Measurements from ENCODE around the gene CLIC6.

Gene CLIC6

DNA sequence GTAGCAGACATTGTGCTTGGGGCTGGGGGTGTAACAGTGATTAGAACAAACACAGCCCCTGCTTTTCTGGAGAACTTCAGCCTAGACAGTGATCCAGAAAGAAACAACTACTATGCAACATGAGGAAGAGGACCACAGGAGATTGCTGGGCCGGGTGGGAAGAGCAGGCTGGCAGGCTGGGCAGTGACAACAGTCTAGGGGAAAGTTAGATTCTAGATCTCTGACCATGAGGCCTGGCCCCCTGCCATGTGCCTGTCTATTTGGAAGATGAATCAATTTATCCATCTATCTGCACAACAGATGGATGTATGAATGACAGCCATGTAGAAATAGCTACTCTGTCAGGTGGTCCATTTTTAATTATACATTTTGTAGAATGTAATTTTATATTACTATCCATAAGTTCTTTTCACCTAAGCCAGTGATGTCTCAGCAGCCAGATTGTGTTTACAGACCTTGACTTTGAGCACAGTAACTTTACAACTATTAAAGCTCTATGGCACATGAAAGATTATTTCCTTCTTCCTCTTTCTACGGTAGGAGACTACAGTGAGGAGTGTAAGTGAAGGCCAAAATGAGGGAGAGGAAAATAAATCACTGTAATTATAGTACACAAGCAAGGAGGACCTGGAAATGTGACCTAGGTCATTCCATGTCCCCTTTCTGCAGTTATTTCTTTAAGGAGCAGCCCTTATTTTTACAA is 15.5 kb downstream of the CLIC6 start:
- peaks cover 10% of the 10 kb centered on the region for H3K9me3 ChIP-seq (ENCODE audit: low read length)
- no peaks in the 10 kb centered on the region for H3K36me3 ChIP-seq (ENCODE audit: insufficient read depth, low read length)
- H3K27me3 ChIP-seq (ENCODE audit: control insufficient read depth in 1 of 2, insufficient read depth in 2 of 2, low read length in 2 of 2) = no peaks in the 10 kb centered on the region
- no peaks in the 10 kb centered on the region for H3K4me1 ChIP-seq (ENCODE audit: insufficient read depth, low read length)
- no peak overlapping the region for H3K4me3 ChIP-seq (ENCODE audit: low read depth in 1 of 2, low read length in 2 of 2)
- H3K9ac ChIP-seq (ENCODE audit: low read length) = no peak overlapping the region
- H3K27ac ChIP-seq (ENCODE audit: low read depth, low read length) = no peak overlapping the region

DNA sequence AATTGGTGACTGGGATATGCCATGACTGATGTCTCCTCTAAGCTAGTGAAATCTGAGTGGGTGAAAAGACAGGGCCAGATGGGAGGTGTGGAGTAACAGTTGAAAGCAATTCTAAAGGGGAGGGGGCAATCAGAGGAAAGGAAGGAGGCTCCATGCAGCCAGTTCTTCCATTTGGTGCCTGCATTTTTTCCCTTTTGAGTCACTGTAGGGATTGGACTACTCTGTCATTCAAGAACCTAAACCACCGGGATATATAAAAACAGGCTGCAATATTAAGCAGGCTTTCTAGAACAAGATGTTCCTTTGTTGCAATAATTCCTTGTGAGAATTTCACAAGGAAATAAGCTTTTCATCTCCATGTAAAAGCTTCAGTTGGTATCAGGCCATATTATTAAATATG is 18.3 kb downstream of the CLIC6 start:
- H3K27ac ChIP-seq (ENCODE audit: low read depth, low read length) = no peak overlapping the region
- H3K27me3 ChIP-seq (ENCODE audit: control insufficient read depth in 1 of 2, insufficient read depth in 2 of 2, low read length in 2 of 2) = no peaks in the 10 kb centered on the region

GRCh38 chr21:34687745-34688144 is 19.0 kb downstream of the CLIC6 start:
- no peaks in the 10 kb centered on the region for H3K36me3 ChIP-seq (ENCODE audit: insufficient read depth, low read length)
- H3K27ac ChIP-seq (ENCODE audit: low read depth, low read length) = no peak overlapping the region
- no peaks in the 10 kb centered on the region for H3K9me3 ChIP-seq (ENCODE audit: low read length)
- H3K4me1 ChIP-seq (ENCODE audit: insufficient read depth, low read length) = peaks cover 3% of the 10 kb centered on the region
- no peak overlapping the region for H3K9ac ChIP-seq (ENCODE audit: low read length)
- no peak overlapping the region for H3K4me3 ChIP-seq (ENCODE audit: low read depth in 1 of 2, low read length in 2 of 2)
- H3K27me3 ChIP-seq (ENCODE audit: control insufficient read depth in 1 of 2, insufficient read depth in 2 of 2, low read length in 2 of 2) = no peaks in the 10 kb centered on the region

More for the DNA sequence above, 18.3 kb downstream of the CLIC6 start:
- H3K4me1 ChIP-seq (ENCODE audit: insufficient read depth, low read length) = peaks cover 3% of the 10 kb centered on the region
- no peak overlapping the region for H3K9ac ChIP-seq (ENCODE audit: low read length)
- no peaks in the 10 kb centered on the region for H3K36me3 ChIP-seq (ENCODE audit: insufficient read depth, low read length)
- H3K9me3 ChIP-seq (ENCODE audit: low read length) = no peaks in the 10 kb centered on the region
- H3K4me3 ChIP-seq (ENCODE audit: low read depth in 1 of 2, low read length in 2 of 2) = no peak overlapping the region

- no peak overlapping the region for H3K4me3 ChIP-seq (ENCODE audit: low read depth in 1 of 2, low read length in 2 of 2)
These were observed 19.4 kb downstream of the CLIC6 start for GRCh38 chr21:34688145-34688544.

GRCh38 chr21:34688715-34689114 is 19.9 kb downstream of the CLIC6 start:
- Histone ChIP-seq H3K36me3 (ENCODE audit: insufficient read depth, low read length) (no peaks in the 10 kb centered on the region), H3K27ac (ENCODE audit: low read depth, low read length) (no peak overlapping the region), H3K9me3 (ENCODE audit: low read length) (no peaks in the 10 kb centered on the region), H3K4me3 (ENCODE audit: low read depth in 1 of 2, low read length in 2 of 2) (no peak overlapping the region), H3K9ac (ENCODE audit: low read length) (no peak overlapping the region), H3K27me3 (ENCODE audit: control insufficient read depth in 1 of 2, insufficient read depth in 2 of 2, low read length in 2 of 2) (no peaks in the 10 kb centered on the region), H3K4me1 (ENCODE audit: insufficient read depth, low read length) (peaks cover 3% of the 10 kb centered on the region)

More at GRCh38 chr21:34688145-34688544, 19.4 kb downstream of the CLIC6 start:
- Histone ChIP-seq H3K27me3 (ENCODE audit: control insufficient read depth in 1 of 2, insufficient read depth in 2 of 2, low read length in 2 of 2) (no peaks in the 10 kb centered on the region), H3K36me3 (ENCODE audit: insufficient read depth, low read length) (no peaks in the 10 kb centered on the region), H3K9ac (ENCODE audit: low read length) (no peak overlapping the region), H3K9me3 (ENCODE audit: low read length) (no peaks in the 10 kb centered on the region), H3K4me1 (ENCODE audit: insufficient read depth, low read length) (peaks cover 3% of the 10 kb centered on the region), H3K27ac (ENCODE audit: low read depth, low read length) (no peak overlapping the region)

DNA sequence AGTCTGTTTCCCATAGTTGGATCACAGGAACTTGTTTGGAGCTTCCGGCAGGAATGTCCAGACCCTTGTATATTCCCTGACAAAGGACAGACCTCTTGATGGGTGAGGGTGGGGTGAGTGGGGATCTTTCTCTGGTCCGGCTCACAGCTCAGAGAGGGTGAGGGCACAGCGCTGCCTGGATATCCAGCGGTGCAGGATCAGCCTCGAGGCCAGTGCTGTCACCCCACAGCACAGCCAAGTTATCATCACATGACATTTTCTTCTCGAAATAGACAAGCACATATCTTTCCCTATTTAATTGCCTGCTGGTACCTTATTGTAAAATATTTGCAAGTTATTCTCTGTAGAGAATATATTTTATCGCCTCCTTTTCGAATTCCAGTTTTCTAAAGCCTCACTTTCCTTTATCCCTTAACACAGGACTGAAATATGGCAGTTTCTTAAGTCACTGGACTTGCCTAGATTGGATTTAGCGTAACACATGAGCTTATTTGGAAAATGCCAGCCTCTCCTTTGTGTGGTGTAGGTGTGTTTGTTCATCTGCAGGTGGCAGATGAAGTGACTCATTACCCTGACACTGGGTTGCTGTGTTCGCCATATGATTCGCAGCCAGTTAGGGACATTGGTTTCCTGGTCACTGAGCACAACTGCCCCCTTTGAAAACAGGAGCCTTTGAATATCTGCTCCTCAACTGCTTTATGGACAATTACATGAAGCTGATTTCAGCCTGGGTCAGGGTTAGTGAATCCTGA is 21.4 kb downstream of the CLIC6 start:
- Histone ChIP-seq H3K4me3 (ENCODE audit: low read depth in 1 of 2, low read length in 2 of 2) (no peak overlapping the region), H3K27ac (ENCODE audit: low read depth, low read length) (no peak overlapping the region), H3K9ac (ENCODE audit: low read length) (no peak overlapping the region), H3K36me3 (ENCODE audit: insufficient read depth, low read length) (no peaks in the 10 kb centered on the region), H3K27me3 (ENCODE audit: control insufficient read depth in 1 of 2, insufficient read depth in 2 of 2, low read length in 2 of 2) (no peaks in the 10 kb centered on the region), H3K4me1 (ENCODE audit: insufficient read depth, low read length) (peaks cover 3% of the 10 kb centered on the region), H3K9me3 (ENCODE audit: low read length) (no peaks in the 10 kb centered on the region)

- Histone ChIP-seq H3K4me1 (ENCODE audit: insufficient read depth, low read length) (peaks cover 3% of the 10 kb centered on the region), H3K27ac (ENCODE audit: low read depth, low read length) (no peak overlapping the region), H3K9ac (ENCODE audit: low read length) (no peak overlapping the region), H3K9me3 (ENCODE audit: low read length) (no peaks in the 10 kb centered on the region), H3K36me3 (ENCODE audit: insufficient read depth, low read length) (no peaks in the 10 kb centered on the region), H3K4me3 (ENCODE audit: low read depth in 1 of 2, low read length in 2 of 2) (no peak overlapping the region), H3K27me3 (ENCODE audit: control insufficient read depth in 1 of 2, insufficient read depth in 2 of 2, low read length in 2 of 2) (no peaks in the 10 kb centered on the region)
These were observed 22.0 kb downstream of the CLIC6 start for GRCh38 chr21:34690793-34691175.

DNA sequence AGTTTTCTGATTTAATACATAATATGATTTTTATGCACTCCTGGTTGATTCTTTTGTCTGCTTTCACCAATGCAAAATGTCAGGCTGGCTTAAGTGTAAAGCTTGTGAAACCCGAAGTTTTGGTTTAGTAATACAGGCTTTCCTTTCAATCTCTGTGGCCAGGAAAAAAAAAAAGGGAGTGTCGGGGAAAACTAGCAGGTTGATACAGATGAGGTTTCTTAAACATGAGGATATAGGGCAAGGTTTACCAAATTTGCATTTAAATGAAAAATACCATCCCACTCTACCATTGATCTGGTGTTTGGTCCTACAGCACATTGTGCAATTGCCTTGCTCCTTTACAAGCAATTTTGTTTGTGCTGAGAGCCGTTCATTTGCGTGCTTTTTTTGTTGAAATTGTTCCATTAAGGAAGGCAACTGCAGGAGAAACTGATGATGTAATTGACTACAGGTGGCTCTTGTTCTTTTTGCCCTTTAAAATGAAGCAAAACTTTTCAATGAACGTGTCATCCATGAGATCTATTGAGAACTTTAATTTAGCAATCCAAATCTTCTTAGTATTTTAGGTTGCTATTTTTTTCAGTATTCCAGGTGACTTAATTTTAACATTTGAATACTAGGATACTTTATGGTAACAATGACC is 22.7 kb downstream of the CLIC6 start:
- H3K9me3 ChIP-seq (ENCODE audit: low read length) = no peaks in the 10 kb centered on the region
- no peak overlapping the region for H3K4me3 ChIP-seq (ENCODE audit: low read depth in 1 of 2, low read length in 2 of 2)
- H3K36me3 ChIP-seq (ENCODE audit: insufficient read depth, low read length) = no peaks in the 10 kb centered on the region
- H3K4me1 ChIP-seq (ENCODE audit: insufficient read depth, low read length) = peaks cover 3% of the 10 kb centered on the region
- H3K27me3 ChIP-seq (ENCODE audit: control insufficient read depth in 1 of 2, insufficient read depth in 2 of 2, low read length in 2 of 2) = no peaks in the 10 kb centered on the region
- H3K9ac ChIP-seq (ENCODE audit: low read length) = no peak overlapping the region
- no peak overlapping the region for H3K27ac ChIP-seq (ENCODE audit: low read depth, low read length)

- no peak overlapping the region for H3K9ac ChIP-seq (ENCODE audit: low read length)
- peaks cover 3% of the 10 kb centered on the region for H3K4me1 ChIP-seq (ENCODE audit: insufficient read depth, low read length)
These were observed 23.7 kb downstream of the CLIC6 start for GRCh38 chr21:34692458-34693020.

DNA sequence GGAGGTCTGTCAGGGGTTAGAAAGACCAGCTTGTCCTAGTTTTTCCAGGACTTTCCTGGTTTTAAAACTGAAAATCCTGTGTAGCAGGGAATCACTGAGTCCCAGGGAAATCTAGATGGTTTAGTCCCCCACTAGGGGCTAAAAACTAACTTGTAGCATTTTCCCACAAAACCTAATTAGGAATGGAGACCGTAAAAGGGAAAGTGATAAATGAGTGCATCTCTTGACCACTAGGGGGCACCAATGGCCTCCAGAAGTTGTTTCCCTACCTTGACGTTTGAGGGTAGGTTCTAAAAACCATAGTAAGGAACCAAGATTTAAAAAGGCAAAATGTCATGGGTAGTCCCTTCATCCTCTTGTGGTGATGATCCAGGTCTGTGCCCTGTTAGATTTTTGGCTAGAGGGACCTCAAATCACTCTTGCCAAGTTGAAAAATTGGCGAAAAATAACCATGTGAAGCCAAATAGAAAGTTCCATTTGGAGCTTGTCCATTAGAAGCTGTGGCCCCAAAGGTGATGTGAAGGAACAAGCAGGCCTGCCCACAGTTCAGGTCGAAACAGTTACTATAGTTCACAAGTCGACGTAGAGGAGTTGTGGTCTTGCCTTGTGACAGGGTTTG is 24.5 kb downstream of the CLIC6 start:
- Histone ChIP-seq H3K36me3 (ENCODE audit: insufficient read depth, low read length) (no peaks in the 10 kb centered on the region), H3K27ac (ENCODE audit: low read depth, low read length) (no peak overlapping the region), H3K9ac (ENCODE audit: low read length) (no peak overlapping the region), H3K4me3 (ENCODE audit: low read depth in 1 of 2, low read length in 2 of 2) (no peak overlapping the region), H3K4me1 (ENCODE audit: insufficient read depth, low read length) (peaks cover 3% of the 10 kb centered on the region), H3K27me3 (ENCODE audit: control insufficient read depth in 1 of 2, insufficient read depth in 2 of 2, low read length in 2 of 2) (no peaks in the 10 kb centered on the region), H3K9me3 (ENCODE audit: low read length) (no peaks in the 10 kb centered on the region)

More at GRCh38 chr21:34692458-34693020, 23.7 kb downstream of the CLIC6 start:
- Histone ChIP-seq H3K27ac (ENCODE audit: low read depth, low read length) (no peak overlapping the region), H3K4me3 (ENCODE audit: low read depth in 1 of 2, low read length in 2 of 2) (no peak overlapping the region), H3K36me3 (ENCODE audit: insufficient read depth, low read length) (no peaks in the 10 kb centered on the region), H3K27me3 (ENCODE audit: control insufficient read depth in 1 of 2, insufficient read depth in 2 of 2, low read length in 2 of 2) (no peaks in the 10 kb centered on the region), H3K9me3 (ENCODE audit: low read length) (no peaks in the 10 kb centered on the region)

DNA sequence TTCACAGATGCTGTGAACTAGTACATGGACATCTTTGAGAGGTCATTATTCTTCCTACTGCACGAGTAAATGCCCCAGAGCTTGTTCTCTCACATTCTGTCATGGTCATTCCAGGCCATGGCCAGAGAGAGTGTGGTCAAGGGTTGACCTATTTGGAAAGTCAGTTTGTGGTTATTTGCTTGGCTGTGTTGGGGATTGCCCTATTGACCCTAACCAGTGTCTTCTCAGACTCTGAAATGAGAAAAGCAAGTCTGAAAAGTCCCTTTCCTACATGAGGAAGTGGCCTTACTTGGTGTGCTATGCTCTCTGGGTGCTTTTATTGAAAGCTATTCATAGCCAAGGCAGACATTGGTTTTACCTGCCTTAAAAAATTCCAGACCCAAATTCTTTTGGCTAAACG is 26.6 kb downstream of the CLIC6 start:
- Histone ChIP-seq H3K36me3 (ENCODE audit: insufficient read depth, low read length) (no peaks in the 10 kb centered on the region), H3K4me3 (ENCODE audit: low read depth in 1 of 2, low read length in 2 of 2) (no peak overlapping the region)

More for the DNA sequence above, 26.6 kb downstream of the CLIC6 start:
- no peak overlapping the region for H3K9ac ChIP-seq (ENCODE audit: low read length)
- no peaks in the 10 kb centered on the region for H3K27me3 ChIP-seq (ENCODE audit: control insufficient read depth in 1 of 2, insufficient read depth in 2 of 2, low read length in 2 of 2)
- H3K9me3 ChIP-seq (ENCODE audit: low read length) = no peaks in the 10 kb centered on the region
- peaks cover 3% of the 10 kb centered on the region for H3K4me1 ChIP-seq (ENCODE audit: insufficient read depth, low read length)
- no peak overlapping the region for H3K27ac ChIP-seq (ENCODE audit: low read depth, low read length)

Measured in muscle layer of colon (tissue), 2 donors.